BE2C (cell line): ENCODE results near the gene F7.

Source experiments
- DNase-seq: peaks from one replicate; pipeline ENCODE4 v3.0.0-alpha.2; 2020
- H3K27me3 ChIP-seq: fragments of 250-450 bp; sonication (Bioruptor Pico); 2 replicates; pipeline ENCODE4 v1.5.1; 2020; ENCODE audit warnings: mild to moderate bottlenecking
- H3K36me3 ChIP-seq: fragments of 250-450 bp; sonication (Bioruptor Pico); 2 replicates; pipeline ENCODE4 v1.5.1; 2020; ENCODE audit warnings: mild to moderate bottlenecking
- H3K4me1 ChIP-seq: fragments of 250-450 bp; sonication (Bioruptor Pico); 2 replicates; pipeline ENCODE4 v1.5.1; 2020
- H3K4me3 ChIP-seq: 2 replicates; pipeline ENCODE4 v1.5.1; 2011; ENCODE audit warnings: low read depth, low read length
- H3K9me3 ChIP-seq: fragments of 250-450 bp; sonication (Bioruptor Pico); 2 replicates; pipeline ENCODE4 v1.5.1; 2020
- CTCF ChIP-seq: IDR thresholded peaks from 2 replicates; pipeline ENCODE4 v1.5.1; 2012; ENCODE audit warnings: mild to moderate bottlenecking, low read depth, low read length

F7 gene

GRCh38 chr13:113121928-113122471, 16.4 kb downstream of the F7 start:
- Histone ChIP-seq H3K36me3 (no peaks in the 10 kb centered on the region), H3K4me3 (no peak overlapping the region), H3K9me3 (no peaks in the 10 kb centered on the region), H3K27me3 (no peaks in the 10 kb centered on the region), H3K4me1 (peaks cover 4% of the 10 kb centered on the region; the same call in 1 of the 2 replicates)
- DNase-seq = no peak
- no peak for TF ChIP-seq CTCF

DNA sequence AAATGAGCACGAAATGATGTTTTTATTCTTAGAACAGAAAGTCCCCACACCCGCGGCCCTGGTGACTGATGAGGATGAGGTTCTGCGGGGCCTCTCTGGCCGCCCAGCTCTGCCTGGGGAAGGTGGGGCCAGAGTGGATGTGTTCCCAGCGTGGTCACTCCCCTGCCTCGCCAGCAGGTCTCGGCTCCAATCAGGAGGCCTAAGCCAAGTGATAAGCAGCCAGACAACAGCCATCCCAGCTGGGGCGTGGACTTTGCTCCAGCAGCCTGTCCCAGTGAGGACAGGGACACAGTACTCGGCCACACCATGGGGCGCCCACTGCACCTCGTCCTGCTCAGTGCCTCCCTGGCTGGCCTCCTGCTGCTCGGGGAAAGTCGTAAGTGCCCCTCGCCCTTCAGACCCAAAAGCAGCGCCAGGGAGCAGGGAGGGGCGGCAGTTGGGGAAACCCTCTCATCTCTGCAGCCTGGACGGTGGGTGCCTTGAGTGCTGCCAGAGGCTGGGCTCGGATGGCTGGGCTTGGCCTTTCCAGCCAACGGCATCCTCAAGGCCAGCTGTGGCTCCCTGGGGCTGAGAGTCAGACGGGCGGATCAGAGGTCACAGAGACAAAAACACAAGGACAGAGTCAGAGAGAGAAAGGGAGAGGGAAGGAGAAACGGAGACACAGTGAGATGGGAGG, 17.1 kb downstream of the F7 start, which contains the start of gene F10:
F10 (plus strand) TSS at position 250 of the 676 bp plus-strand sequence; CDS start at position 307, 57 bp downstream.
- no peaks in the 10 kb centered on the region for H3K27me3 ChIP-seq
- H3K4me3 ChIP-seq = no peak within 1 kb of the TSS
- peak; percentile 76 for DNase-seq
- H3K9me3 ChIP-seq = no peaks in the 10 kb centered on the region
- no peak for TF ChIP-seq CTCF
- H3K36me3 ChIP-seq = no peaks in the 10 kb centered on the region
- H3K4me1 ChIP-seq = peaks cover 4% of the 10 kb centered on the region; the same call in 1 of the 2 replicates

- Histone ChIP-seq H3K4me1 (peaks cover 4% of the 10 kb centered on the region; the same call in 1 of the 2 replicates), H3K36me3 (no peaks in the 10 kb centered on the region), H3K27me3 (no peaks in the 10 kb centered on the region), H3K9me3 (no peaks in the 10 kb centered on the region), H3K4me3 (no peak overlapping the region)
- no peak for DNase-seq
- peak; percentile 51 for TF ChIP-seq CTCF
These were observed 17.9 kb downstream of the F7 start for GRCh38 chr13:113123226-113124201.

GRCh38 chr13:113124211-113124970, 18.8 kb downstream of the F7 start:
- Histone ChIP-seq H3K36me3 (no peaks in the 10 kb centered on the region), H3K4me3 (no peak overlapping the region), H3K27me3 (no peaks in the 10 kb centered on the region), H3K9me3 (no peaks in the 10 kb centered on the region), H3K4me1 (peaks cover 4% of the 10 kb centered on the region; the same call in 1 of the 2 replicates)
- TF ChIP-seq CTCF = no peak
- no peak for DNase-seq

DNA sequence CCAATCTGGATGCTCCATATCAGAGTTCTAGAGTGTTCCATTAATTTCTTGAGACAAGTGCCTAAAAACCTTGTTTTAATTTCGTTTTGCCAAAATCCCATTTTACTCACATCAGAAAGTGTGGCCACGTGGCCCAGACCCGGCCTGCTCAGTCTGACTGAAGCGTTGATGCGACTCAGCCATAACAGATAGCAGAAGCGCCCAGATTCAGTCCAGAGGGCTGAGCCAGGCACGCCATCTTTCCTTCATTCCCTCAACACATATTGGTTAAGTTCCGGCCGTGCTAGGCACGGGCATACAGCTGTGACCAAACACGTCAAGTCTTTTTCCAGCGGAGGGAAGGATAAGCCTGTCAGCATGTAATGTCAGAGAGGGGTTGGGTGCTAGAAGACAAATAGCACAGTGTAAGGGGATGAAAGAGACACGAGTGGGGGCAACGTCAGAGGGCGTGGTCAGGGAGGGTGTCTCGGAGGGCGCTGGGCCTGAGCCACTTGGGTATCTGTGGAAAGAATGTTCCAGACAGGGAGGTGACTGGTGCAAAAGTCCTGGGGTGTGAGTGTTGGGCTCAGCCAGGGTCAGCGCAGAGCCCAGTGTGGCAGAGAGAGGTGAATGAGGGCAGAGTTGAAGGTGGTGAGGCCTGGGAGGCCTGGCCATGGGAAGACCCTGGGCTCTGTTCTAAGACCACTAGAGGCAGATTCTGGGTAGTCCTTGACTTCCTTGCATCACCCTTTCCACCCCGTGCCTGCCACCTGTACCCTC, 20.1 kb downstream of the F7 start:
- DNase-seq = peak; percentile 4
- peaks cover 4% of the 10 kb centered on the region; the same call in 1 of the 2 replicates for H3K4me1 ChIP-seq
- TF ChIP-seq CTCF = no peak
- no peak overlapping the region for H3K4me3 ChIP-seq
- no peaks in the 10 kb centered on the region for H3K27me3 ChIP-seq
- no peaks in the 10 kb centered on the region for H3K9me3 ChIP-seq
- no peaks in the 10 kb centered on the region for H3K36me3 ChIP-seq
